ENCODE measurements around the gene ATN1.

ATN1 gene

GRCh38 chr12:6980075-6980474, 52.3 kb downstream of the ATN1 start:
- DNase-seq = no peak

- no peak for DNase-seq
Measured at GRCh38 chr12:6980740-6981139, 53.0 kb downstream of the ATN1 start.

DNA sequence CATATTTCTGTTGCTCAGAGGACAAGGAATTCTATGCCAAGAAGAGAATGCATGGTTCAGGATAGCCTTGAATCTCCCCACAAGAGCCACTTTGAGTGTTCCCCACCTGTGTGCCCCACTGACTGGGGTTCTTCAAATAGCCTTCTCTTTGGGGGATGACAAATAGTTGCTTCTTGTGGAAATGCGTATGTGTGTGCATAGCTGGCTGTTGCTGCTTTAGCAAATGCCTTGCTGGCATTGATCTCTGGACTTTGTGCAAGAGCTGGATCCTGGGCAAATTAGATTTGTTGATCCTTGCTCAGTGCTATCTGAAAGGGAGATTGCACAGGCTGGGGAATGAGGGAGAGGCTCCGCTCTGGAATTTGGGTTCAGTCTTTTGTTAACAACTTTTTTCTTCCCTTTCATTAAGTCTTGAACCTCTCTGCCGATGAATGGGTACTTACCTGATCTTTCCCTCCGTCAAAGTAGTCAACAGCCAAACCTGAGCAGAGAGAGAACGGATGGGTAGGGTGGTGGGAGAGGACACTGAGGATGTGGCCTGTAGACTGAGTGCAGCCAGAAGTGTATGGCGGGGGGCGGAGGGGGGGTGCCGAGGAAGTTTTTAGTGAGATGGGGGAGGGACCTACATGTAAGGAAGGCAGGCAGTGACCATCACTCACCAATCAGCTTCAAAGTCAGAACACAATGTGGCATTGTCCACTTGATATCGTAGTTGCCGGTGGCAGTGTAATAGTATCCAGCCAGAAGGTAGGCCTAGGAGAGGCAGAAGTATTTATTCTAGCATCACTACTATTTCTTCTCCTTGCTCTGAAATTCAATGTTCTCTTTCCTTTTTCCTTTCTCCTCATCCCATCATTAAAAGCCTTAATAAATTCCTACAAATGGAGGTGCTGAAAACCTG, 53.6 kb downstream of the ATN1 start:
- DNase-seq = no peak

DNA sequence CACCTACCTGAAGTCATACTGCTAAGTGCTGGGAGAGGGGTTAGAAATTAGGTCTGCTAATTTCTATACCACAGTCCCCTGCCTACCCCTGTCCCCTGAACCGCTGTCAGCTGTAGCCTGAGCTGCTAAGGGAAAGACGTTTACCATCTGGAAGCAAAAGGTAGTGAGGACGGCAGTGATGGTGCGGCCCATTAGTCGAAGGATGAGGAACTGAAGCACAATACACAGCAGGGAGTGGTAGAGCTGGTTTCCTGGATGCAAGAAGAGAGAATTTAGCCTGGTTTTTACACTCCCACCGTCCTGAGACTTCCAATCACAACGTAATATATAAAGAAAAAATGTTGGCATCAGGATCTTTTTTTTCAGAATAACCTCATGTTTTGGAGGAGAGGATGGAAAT, 54.8 kb downstream of the ATN1 start:
- DNase-seq = no peak

GRCh38 chr12:6987956-6988553, 60.3 kb downstream of the ATN1 start:
- no peak for DNase-seq
